Tibial nerve (tissue), 3 donors: Measurements from ENCODE around the gene NEK4.

ENCODE experiments used
- CTCF ChIP-seq, 5 experiments: fragments of 200-600 bp in 3 of 5; fragments of 450-650 bp in 2 of 5; sonication (generic) in 3 of 5; IDR thresholded peaks; one replicate each; pipeline ENCODE4 v1.5.1; 2016 to 2019; ENCODE audit warnings: antibody characterized with exemption in 5 of 5, mild to moderate bottlenecking in 3 of 5, moderate library complexity in 2 of 5
- POLR2A ChIP-seq, 2 donors: fragments of 450-650 bp; IDR thresholded peaks; one replicate each; pipeline ENCODE4 v1.6.1; 2017; ENCODE audit warnings: antibody characterized with exemption in 2 of 2, mild to moderate bottlenecking in 2 of 2, moderate library complexity in 2 of 2

- TF ChIP-seq CTCF (IDR thresholded peaks at IDR 0.05) (no peak), POLR2A (IDR thresholded peaks at IDR 0.05) (no peak)
These were observed 34.7 kb upstream of the NEK4 start for GRCh38 chr3:52805270-52806039.
